ENCODE data around the gene PUS1.

PUS1 gene

GRCh38 chr12:131894981-131895639, 34.0 kb upstream of the PUS1 start:
- H3K9me3 ChIP-seq (ENCODE audit: control insufficient read depth, low read length), result no peaks in the 10 kb centered on the region
- H3K4me3 ChIP-seq (ENCODE audit: insufficient read depth, low read depth, low read length, poor library complexity, severe bottlenecking), result peak overlapping the region; percentile 75
- no peaks in the 10 kb centered on the region for H3K36me3 ChIP-seq (ENCODE audit: control insufficient read depth, insufficient read depth, low read length)
- peaks cover 19% of the 10 kb centered on the region for H3K4me1 ChIP-seq (ENCODE audit: control insufficient read depth, insufficient read depth, low read length, poor library complexity, severe bottlenecking)
- H3K27me3 ChIP-seq (replicated peaks; ENCODE audit: control insufficient read depth, insufficient read depth, low read length, poor library complexity, severe bottlenecking), result no peaks in the 10 kb centered on the region
- peak overlapping the region; percentile 63 for H3K27ac ChIP-seq (ENCODE audit: insufficient read depth, low read length, poor library complexity, severe bottlenecking)
- DNase-seq, result no peak

GRCh38 chr12:131895640-131896079, 33.4 kb upstream of the PUS1 start:
- H3K9me3 ChIP-seq (ENCODE audit: control insufficient read depth, low read length), result no peaks in the 10 kb centered on the region
- no peaks in the 10 kb centered on the region for H3K36me3 ChIP-seq (ENCODE audit: control insufficient read depth, insufficient read depth, low read length)
- no peaks in the 10 kb centered on the region for H3K27me3 ChIP-seq (replicated peaks; ENCODE audit: control insufficient read depth, insufficient read depth, low read length, poor library complexity, severe bottlenecking)
- peaks cover 19% of the 10 kb centered on the region for H3K4me1 ChIP-seq (ENCODE audit: control insufficient read depth, insufficient read depth, low read length, poor library complexity, severe bottlenecking)
- H3K27ac ChIP-seq (ENCODE audit: insufficient read depth, low read length, poor library complexity, severe bottlenecking), result peak overlapping the region; percentile 63
- peak overlapping the region; percentile 75 for H3K4me3 ChIP-seq (ENCODE audit: insufficient read depth, low read depth, low read length, poor library complexity, severe bottlenecking)
- no peak for DNase-seq

DNA sequence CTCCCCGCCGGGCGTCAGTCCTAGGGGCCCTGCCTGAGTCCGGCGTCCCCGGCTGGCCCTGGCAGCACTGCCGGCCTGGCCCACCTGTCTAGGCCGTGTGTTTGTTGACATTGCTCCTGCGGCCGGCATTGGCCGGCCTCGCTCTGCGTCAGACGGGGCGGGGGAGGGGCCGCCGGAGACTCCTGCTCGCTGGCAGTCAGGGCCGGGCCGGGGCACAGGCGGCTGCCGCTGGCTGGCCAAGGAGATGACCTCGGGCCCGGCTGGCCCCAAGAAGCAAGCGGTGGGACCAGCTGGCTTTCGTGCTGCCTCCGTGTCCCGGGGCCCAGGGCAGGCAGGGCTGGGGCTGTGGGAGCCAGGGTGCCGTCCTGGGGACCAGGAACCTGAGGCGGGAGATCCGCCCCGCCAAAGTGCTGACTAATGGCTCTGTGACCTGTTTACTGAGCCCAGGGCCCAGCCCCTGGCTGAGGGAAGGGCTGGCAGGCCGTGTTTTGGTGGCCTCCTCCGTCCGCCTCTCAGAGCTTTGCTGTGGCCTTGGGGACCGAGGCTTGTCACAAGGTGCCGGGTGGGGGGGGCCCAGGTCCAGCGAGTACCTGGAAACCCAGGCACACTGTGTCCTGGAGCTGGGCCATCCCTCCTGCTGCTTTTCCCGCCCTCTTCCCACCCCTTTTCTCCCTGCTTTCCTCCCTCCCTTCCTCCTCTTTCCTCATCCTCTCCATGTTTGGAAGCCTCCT, 32.8 kb upstream of the PUS1 start:
- Histone ChIP-seq H3K4me3 (ENCODE audit: insufficient read depth, low read depth, low read length, poor library complexity, severe bottlenecking) (peak overlapping the region; percentile 75), H3K9me3 (ENCODE audit: control insufficient read depth, low read length) (no peaks in the 10 kb centered on the region), H3K4me1 (ENCODE audit: control insufficient read depth, insufficient read depth, low read length, poor library complexity, severe bottlenecking) (peaks cover 19% of the 10 kb centered on the region), H3K27ac (ENCODE audit: insufficient read depth, low read length, poor library complexity, severe bottlenecking) (peak overlapping the region; percentile 63), H3K36me3 (ENCODE audit: control insufficient read depth, insufficient read depth, low read length) (no peaks in the 10 kb centered on the region), H3K27me3 (replicated peaks; ENCODE audit: control insufficient read depth, insufficient read depth, low read length, poor library complexity, severe bottlenecking) (no peaks in the 10 kb centered on the region)
- DNase-seq, result peak; percentile 36 to 61 (median 47)

- peaks cover 19% of the 10 kb centered on the region for H3K4me1 ChIP-seq (ENCODE audit: control insufficient read depth, insufficient read depth, low read length, poor library complexity, severe bottlenecking)
- DNase-seq, result no peak
Observed at GRCh38 chr12:131896811-131897270, 32.2 kb upstream of the PUS1 start.

GRCh38 chr12:131897276-131897675, 31.8 kb upstream of the PUS1 start:
- Histone ChIP-seq H3K27me3 (replicated peaks; ENCODE audit: control insufficient read depth, insufficient read depth, low read length, poor library complexity, severe bottlenecking) (no peaks in the 10 kb centered on the region), H3K27ac (ENCODE audit: insufficient read depth, low read length, poor library complexity, severe bottlenecking) (no peak overlapping the region)

More at GRCh38 chr12:131896811-131897270, 32.2 kb upstream of the PUS1 start:
- Histone ChIP-seq H3K27ac (ENCODE audit: insufficient read depth, low read length, poor library complexity, severe bottlenecking) (no peak overlapping the region), H3K27me3 (replicated peaks; ENCODE audit: control insufficient read depth, insufficient read depth, low read length, poor library complexity, severe bottlenecking) (no peaks in the 10 kb centered on the region), H3K9me3 (ENCODE audit: control insufficient read depth, low read length) (no peaks in the 10 kb centered on the region), H3K4me3 (ENCODE audit: insufficient read depth, low read depth, low read length, poor library complexity, severe bottlenecking) (peak overlapping the region; percentile 75), H3K36me3 (ENCODE audit: control insufficient read depth, insufficient read depth, low read length) (no peaks in the 10 kb centered on the region)

DNA sequence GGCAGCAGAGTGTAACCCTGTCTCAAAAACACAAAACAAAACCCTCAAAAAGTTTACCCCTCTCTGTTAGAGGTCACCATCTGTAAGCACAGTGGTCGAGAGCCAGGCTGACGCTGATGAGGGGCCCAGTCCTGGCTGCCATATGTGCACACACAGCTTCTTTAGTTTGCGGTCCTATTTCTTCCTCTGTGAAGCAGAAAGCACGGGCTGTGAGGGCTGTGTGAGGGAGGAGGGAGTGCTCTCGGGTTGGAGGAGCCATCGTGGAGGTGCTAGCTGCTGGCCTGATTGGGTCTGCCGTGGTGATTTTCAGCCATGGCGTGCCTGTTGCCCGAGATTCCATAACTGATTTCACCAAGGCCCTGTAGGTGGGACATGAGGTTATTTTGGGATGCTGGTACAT, 31.2 kb upstream of the PUS1 start:
- H3K36me3 ChIP-seq (ENCODE audit: control insufficient read depth, insufficient read depth, low read length), result peaks cover 3% of the 10 kb centered on the region
- no peaks in the 10 kb centered on the region for H3K27me3 ChIP-seq (replicated peaks; ENCODE audit: control insufficient read depth, insufficient read depth, low read length, poor library complexity, severe bottlenecking)
- no peaks in the 10 kb centered on the region for H3K9me3 ChIP-seq (ENCODE audit: control insufficient read depth, low read length)
- H3K4me1 ChIP-seq (ENCODE audit: control insufficient read depth, insufficient read depth, low read length, poor library complexity, severe bottlenecking), result peaks cover 19% of the 10 kb centered on the region
- H3K27ac ChIP-seq (ENCODE audit: insufficient read depth, low read length, poor library complexity, severe bottlenecking), result no peak overlapping the region
- H3K4me3 ChIP-seq (ENCODE audit: insufficient read depth, low read depth, low read length, poor library complexity, severe bottlenecking), result no peak overlapping the region
- no peak for DNase-seq

More at GRCh38 chr12:131897276-131897675, 31.8 kb upstream of the PUS1 start:
- Histone ChIP-seq H3K36me3 (ENCODE audit: control insufficient read depth, insufficient read depth, low read length) (no peaks in the 10 kb centered on the region), H3K4me1 (ENCODE audit: control insufficient read depth, insufficient read depth, low read length, poor library complexity, severe bottlenecking) (peaks cover 19% of the 10 kb centered on the region), H3K9me3 (ENCODE audit: control insufficient read depth, low read length) (no peaks in the 10 kb centered on the region), H3K4me3 (ENCODE audit: insufficient read depth, low read depth, low read length, poor library complexity, severe bottlenecking) (no peak overlapping the region)
- DNase-seq, result no peak

GRCh38 chr12:131900397-131900796, 28.7 kb upstream of the PUS1 start:
- H3K27ac ChIP-seq (ENCODE audit: insufficient read depth, low read length, poor library complexity, severe bottlenecking), result no peak overlapping the region
- no peak for DNase-seq
- H3K27me3 ChIP-seq (replicated peaks; ENCODE audit: control insufficient read depth, insufficient read depth, low read length, poor library complexity, severe bottlenecking), result no peaks in the 10 kb centered on the region
- peaks cover 3% of the 10 kb centered on the region for H3K36me3 ChIP-seq (ENCODE audit: control insufficient read depth, insufficient read depth, low read length)
- H3K9me3 ChIP-seq (ENCODE audit: control insufficient read depth, low read length), result no peaks in the 10 kb centered on the region
- no peak overlapping the region for H3K4me3 ChIP-seq (ENCODE audit: insufficient read depth, low read depth, low read length, poor library complexity, severe bottlenecking)
- peaks cover 22% of the 10 kb centered on the region for H3K4me1 ChIP-seq (ENCODE audit: control insufficient read depth, insufficient read depth, low read length, poor library complexity, severe bottlenecking)

DNA sequence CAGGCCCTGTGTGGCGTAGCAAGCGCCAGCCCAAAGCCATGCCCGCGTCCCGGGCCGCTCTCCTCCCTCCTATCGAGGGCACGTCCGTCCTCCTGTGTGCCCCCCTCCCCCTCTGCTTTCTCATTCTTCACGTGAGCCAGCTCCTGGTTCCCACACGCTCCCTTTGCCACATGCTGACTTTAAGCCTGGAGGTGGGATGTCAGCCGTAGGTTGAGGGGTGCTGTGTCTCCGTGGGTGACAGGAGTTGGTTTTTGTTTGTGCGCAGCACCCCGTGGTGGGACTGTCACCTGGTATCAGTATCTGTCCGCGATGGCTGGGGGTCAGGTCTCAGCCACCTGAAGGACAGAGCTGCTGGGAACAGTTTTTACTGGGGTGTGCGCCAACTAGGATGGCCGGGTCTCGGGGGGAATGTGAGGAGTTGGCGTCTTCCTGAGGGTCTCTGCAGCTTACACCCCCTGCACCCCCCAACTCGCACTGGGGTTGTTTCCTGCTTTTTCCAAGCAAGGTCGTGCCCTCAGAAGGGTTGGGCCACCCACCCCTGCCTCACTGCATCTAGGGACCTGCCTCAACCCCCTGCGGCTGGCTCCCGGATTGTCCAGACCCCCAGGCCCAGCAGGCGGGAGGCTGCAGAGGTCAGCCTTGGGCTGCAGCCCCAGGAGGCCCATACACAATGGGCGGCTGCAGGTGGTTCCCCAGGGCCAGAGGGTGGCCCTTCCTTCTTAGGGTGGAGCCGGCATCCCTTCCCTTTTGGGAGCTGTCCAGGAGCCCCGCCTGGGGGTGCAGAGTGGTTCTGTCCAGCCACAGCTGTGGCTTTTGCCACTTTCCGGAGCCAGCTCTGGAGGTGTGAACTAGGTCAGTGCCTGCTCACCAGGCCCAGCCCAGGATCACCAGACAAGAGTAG, 27.4 kb upstream of the PUS1 start:
- H3K27me3 ChIP-seq (replicated peaks; ENCODE audit: control insufficient read depth, insufficient read depth, low read length, poor library complexity, severe bottlenecking), result no peaks in the 10 kb centered on the region
- no peaks in the 10 kb centered on the region for H3K9me3 ChIP-seq (ENCODE audit: control insufficient read depth, low read length)
- no peak for DNase-seq
- no peak overlapping the region for H3K4me3 ChIP-seq (ENCODE audit: insufficient read depth, low read depth, low read length, poor library complexity, severe bottlenecking)
- peaks cover 12% of the 10 kb centered on the region for H3K4me1 ChIP-seq (ENCODE audit: control insufficient read depth, insufficient read depth, low read length, poor library complexity, severe bottlenecking)
- peaks cover 3% of the 10 kb centered on the region for H3K36me3 ChIP-seq (ENCODE audit: control insufficient read depth, insufficient read depth, low read length)
- H3K27ac ChIP-seq (ENCODE audit: insufficient read depth, low read length, poor library complexity, severe bottlenecking), result no peak overlapping the region

- Histone ChIP-seq H3K4me1 (ENCODE audit: control insufficient read depth, insufficient read depth, low read length, poor library complexity, severe bottlenecking) (peaks cover 7% of the 10 kb centered on the region), H3K9me3 (ENCODE audit: control insufficient read depth, low read length) (no peaks in the 10 kb centered on the region), H3K4me3 (ENCODE audit: insufficient read depth, low read depth, low read length, poor library complexity, severe bottlenecking) (no peak overlapping the region), H3K27ac (ENCODE audit: insufficient read depth, low read length, poor library complexity, severe bottlenecking) (no peak overlapping the region), H3K27me3 (replicated peaks; ENCODE audit: control insufficient read depth, insufficient read depth, low read length, poor library complexity, severe bottlenecking) (no peaks in the 10 kb centered on the region), H3K36me3 (ENCODE audit: control insufficient read depth, insufficient read depth, low read length) (peaks cover 3% of the 10 kb centered on the region)
- no peak for DNase-seq
Observed at GRCh38 chr12:131902332-131903241, 26.5 kb upstream of the PUS1 start.
